GM18507 (cell line): ENCODE results near the gene MIX23.

Experiments
- DNase-seq: peaks from one replicate; pipeline ENCODE4 v3.0.0; 2011; ENCODE audit warnings: low read depth; ENCODE audit not compliant: insufficient read length; ENCODE audit errors: extremely low spot score
- FAIRE-seq: peaks from 2 replicates; lab custom pipeline; 2011; peaks lifted over from hg19 to GRCh38; lab: Jason Lieb, UNC

The MIX23 gene

DNA sequence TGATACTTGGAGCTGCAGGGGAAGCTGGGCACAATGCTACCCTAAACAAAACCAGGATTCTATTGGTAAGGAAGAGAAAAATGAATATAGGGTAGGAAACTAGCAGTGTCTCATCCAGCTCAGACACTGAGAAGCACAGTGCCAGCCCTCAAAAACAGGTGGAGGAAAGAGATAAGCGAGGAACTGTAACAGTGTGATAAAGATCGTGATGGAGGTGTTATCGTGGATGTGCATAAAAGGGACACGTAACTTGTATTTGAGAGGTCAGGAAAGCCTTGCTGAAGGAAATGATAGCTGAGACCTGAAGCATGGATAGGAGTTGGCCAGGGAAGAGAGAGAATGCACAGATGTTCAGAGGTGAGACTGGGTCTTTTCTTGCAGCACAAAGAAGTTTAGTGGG is 27.4 kb downstream of the MIX23 start:
- FAIRE-seq, result no peak
- no peak for DNase-seq

DNA sequence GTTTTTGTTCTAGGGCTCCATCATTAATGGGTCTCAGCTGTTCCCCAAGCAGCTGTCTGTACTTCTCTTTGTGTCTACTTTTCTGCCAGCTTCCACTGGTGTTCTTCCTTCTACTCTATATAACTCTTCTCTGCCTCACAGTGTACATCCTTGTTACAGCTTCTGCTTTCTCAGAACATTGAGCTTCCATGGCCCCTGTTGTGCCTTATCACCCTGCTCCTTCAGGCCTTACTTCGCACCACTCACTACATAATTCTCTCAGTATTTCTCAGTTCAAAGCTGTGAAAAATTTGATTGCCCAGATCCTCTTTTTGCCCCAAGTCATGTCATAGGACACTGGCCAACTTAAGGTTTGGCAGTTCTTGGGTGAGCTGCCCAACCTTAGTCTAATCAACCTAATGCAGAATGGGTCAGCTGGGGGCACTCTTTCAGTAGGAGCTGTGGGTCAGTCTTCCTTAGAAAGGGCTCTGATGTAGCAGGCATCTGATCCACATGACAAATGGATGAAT is 29.1 kb downstream of the MIX23 start:
- no peak for DNase-seq
- FAIRE-seq, result no peak

- DNase-seq (no peak), FAIRE-seq (no peak)
Measured at GRCh38 chr3:122353215-122353614, 29.8 kb downstream of the MIX23 start.

- DNase-seq (no peak), FAIRE-seq (no peak)
Measured at GRCh38 chr3:122351612-122352011, 31.4 kb downstream of the MIX23 start.

DNA sequence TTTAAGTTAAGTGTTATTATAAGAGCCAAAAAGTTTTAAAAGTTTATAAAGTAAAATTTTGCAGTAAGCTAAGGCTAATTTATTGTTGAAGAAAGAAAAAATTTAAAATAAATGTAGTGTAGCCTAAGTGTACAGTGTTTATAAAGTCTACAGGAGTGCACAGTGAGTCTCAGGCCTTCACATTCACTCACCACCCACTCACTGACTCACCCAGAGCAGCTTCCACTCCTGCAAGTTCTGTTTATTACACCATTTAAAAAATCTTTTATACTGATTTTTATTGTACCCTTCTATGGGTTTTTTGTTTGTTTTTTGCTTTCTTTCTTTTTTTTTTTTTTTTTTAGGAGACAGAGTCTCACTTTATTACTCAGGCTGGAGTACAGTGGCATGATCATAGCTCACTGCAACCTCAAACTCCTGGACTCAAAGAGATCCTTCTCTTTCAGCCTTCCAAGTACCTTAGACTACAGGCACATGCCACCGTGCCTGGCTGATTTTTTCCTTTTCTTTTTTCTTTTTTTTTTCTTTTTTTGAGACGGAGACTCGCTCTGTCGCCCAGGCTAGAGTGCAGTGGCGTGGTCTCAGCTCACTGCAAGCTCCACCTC is 32.1 kb downstream of the MIX23 start:
- FAIRE-seq, result no peak

GRCh38 chr3:122349171-122349570 is 33.9 kb downstream of the MIX23 start:
- FAIRE-seq (no peak), DNase-seq (no peak)

More for the DNA sequence above, 32.1 kb downstream of the MIX23 start:
- no peak for DNase-seq

GRCh38 chr3:122343654-122344053 is 39.4 kb downstream of the MIX23 start:
- FAIRE-seq, result no peak
- no peak for DNase-seq

DNA sequence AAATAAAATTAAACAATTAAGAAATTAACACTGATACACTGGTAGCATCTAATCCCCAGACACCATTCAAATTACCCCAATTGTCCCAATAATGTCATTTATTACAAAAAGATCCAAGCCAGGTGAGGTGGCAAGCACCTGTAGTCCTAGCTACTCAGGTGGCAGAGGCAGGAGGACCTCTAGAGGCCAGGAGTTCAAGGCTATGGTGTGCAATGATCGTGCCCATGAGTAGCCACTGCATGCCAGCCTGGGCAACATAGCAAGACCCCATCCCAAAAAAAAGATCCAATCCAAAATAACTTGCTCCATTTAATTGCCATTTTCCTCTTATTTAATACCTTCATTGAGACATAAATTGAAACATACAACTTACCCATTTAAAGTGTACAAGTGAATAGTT is 40.2 kb downstream of the MIX23 start:
- FAIRE-seq (no peak), DNase-seq (no peak)

DNA sequence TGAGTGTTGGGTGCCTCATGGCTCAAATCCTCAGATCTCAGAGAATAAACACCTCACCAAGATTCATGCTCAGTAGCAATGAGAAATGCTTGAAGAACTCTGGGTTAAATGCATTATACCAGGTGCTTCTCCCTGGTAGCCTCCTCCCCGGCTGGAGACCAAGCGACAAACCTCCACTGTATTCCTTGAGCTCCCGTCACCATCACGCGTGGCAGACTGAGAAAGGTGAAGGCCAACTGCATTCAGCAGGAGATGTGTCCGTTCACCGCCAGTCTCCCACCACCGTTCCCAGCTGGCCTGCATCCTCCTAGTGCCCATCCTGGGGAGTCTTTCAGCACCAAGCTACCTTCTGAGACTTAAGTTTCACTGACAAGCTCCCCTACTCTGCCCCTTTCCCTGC is 50.5 kb downstream of the MIX23 start:
- no peak for DNase-seq
- FAIRE-seq, result no peak

GRCh38 chr3:122331886-122332285 is 51.1 kb downstream of the MIX23 start:
- FAIRE-seq (no peak), DNase-seq (no peak)

DNA sequence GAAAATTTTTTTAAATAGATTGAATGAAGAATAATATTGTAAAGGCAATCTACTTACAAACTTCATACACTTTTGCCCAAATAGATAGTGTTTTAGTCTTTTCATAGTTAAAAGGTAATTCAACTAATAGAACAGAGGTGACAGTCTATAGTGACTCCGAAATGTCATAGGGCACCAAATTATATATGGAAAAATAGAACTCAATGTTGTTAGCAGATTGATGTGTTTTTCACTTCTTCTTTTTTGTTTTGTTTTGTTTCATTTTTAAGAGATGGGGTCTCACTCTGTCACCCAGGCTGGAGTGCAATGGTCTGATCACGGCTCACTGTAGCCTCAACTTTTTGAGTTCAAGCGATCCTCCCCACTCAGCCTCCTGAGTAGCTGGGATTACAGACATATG is 57.3 kb downstream of the MIX23 start:
- FAIRE-seq, result peak; percentile 36
- DNase-seq, result no peak

GRCh38 chr3:122324871-122325323 is 58.1 kb downstream of the MIX23 start, which contains the start of gene CSTA:
Gene CSTA (plus strand): TSS chr3:122325248. CDS start chr3:122325293, 45 bp downstream.
- FAIRE-seq (no peak), DNase-seq (no peak)

DNA sequence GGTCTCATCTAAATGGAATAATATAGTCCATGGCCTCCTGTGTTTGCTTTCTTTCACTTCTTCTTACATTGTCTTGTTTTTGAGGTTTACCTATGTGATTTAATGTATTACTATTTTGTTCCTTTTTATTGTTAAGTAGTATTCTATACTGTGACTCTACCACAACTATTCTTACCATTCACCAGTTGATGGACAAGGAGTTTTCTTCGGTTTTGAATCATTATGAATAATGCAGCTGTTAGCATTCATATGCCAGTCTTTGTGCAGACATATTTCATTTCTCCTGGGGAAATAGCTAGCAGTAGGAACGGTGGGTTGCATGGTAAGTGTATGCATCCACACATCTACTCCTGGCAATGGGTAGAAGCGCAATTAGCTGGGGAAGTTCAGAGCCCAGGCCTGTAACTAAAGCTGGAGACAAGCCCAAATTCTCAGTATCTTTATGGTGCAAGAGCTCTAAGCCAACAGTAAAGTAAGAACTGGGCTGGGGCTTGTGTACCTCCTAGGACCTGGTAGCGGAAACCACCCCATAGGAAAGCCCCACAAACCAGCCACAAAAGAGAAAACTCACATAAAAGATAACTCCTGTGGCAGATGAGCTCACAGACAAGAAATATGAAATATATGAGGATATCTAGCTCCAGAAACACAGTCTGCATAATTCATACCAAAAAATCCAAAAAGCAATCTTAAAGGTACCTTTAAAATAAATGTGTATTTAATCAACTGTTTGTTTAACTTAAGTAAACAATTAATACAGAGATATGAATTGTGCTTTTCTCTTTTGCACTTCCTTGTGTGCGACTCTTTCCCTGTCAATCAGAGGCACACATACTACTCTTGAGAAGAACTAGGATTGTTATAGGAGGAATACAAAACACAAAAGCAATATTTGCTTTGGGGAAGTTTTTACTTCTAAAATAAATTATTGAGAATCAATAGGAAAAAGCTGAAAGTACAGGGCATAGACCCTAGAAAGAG is 60.6 kb downstream of the MIX23 start:
- FAIRE-seq (peak; percentile 78), DNase-seq (no peak)

DNA sequence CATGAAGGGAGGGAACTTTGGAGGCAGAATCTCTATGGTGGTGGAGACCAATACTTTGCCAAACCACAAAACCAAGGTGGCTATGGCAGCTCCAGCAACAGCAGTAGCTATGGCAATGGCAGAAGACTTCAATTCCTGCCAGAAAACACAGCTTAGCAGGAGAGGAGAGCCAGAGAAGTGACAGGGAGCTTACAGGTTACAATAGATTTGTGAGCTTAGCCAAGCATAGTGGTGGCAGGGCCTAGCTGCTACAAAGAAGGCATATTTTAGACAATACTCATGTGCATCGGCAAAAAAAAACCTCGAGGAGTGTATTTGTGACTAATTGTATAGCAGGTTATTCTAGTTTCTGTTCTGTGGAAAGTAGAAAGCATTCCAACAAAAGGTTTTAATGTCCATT is 64.4 kb downstream of the MIX23 start:
- DNase-seq (no peak), FAIRE-seq (no peak)

GRCh38 chr3:122316368-122316767 is 66.7 kb downstream of the MIX23 start:
- DNase-seq, result no peak
- no peak for FAIRE-seq

DNA sequence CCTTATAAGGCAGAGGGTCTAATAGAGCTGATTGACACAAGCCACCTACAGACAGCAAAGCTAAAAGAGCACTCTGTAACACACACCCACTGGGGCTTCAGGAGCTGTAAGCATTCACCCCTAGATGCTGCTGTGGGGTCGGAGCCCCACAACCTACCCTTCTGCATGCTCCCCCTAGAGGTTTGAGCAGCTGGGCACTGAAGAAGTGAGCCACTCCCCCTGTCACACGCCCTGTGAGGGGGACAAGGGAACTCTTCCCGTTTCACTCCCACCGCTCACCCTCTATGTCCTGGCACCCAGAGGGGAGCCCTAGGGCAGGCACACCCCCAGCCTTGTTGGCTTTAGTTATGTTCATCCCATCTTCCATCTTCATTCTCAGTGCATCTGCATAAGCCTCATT is 67.4 kb downstream of the MIX23 start:
- no peak for FAIRE-seq
- no peak for DNase-seq

DNA sequence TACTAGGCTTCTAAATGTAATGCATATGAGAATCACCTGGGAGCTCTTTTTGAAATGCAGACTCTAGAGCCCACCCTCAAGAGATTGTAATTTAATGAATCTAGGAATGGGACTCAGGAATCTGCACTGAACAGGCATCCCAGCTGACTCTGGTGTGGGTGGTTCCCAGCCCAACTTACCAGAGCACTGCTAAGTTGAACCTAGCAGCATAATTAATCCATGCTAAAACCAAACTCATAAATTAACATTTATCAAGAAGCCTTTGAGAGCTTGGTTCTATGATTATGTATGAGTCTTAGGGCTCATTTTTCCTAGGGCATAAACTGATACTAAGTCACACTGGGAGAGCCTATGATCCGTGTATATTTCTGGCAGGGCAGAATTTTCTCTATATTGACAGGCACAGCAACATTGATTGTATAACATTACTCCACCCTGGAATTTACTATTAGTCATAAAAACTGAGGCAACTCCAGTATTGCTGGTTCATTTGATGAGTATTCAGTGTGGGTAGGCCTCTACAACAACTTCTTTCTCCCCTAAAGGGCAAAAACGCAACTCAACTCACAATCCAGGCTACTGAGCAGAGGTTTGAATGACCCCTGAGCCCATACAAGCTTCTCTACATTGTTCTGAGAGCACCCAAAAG is 68.7 kb downstream of the MIX23 start:
- DNase-seq, result no peak
- FAIRE-seq, result no peak

- no peak for FAIRE-seq
- no peak for DNase-seq
Measured at GRCh38 chr3:122313281-122313680, 69.8 kb downstream of the MIX23 start.

GRCh38 chr3:122312826-122313225 is 70.2 kb downstream of the MIX23 start:
- DNase-seq (no peak), FAIRE-seq (peak; percentile 33)

DNA sequence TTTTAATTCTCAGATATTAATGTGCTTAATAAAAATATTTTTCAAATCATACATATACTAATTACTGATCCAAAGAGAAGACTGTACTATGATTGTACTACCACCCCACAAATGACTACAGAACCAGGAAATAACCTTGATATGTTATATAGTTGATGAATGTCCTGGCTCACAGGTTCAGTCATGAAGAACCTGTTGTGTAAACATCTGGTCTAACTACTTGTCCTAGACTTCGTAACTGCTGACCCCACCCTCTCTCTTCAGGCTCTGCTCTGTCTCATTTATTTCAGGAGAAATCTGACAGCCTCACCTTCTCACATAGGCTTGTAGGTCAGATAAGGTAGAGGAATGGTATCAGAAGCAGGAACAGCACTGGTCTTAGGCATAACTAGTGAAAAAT is 72.7 kb downstream of the MIX23 start:
- no peak for FAIRE-seq
- no peak for DNase-seq
